IMR-90 (cell line): ENCODE measurements around the gene GVQW3. TPM values are rescaled to one million over a fixed set of nuclear protein-coding genes. Genes with fewer than 3 reads are reported as not detected.

Experiments used
- ATAC-seq: fragments of 200-7000 bp; cut with Tn5 transposase; 2 replicates; pipeline ENCODE4 v1.9.1; 2020; ENCODE audit warnings: low read depth, mild to moderate bottlenecking, moderate library complexity
- BruUV-seq: library from RNA; stranded (reverse); fragments of 400-500 nt; replicated peaks from 2 replicates; lab custom pipeline; 2021; lab: Mats Ljungman, UMichigan
- CTCF ChIA-PET: fragments of 300-600 bp; formaldehyde crosslinking; extraction: SDS; loops from one replicate; lab custom pipeline; 2021; ENCODE audit warnings: antibody characterized with exemption; lab: Yijun Ruan, JAX
- POLR2A ChIA-PET: fragments of 300-600 bp; sonication (Branson Sonifier 250); formaldehyde crosslinking; loops from one replicate; lab custom pipeline; 2022; ENCODE audit warnings: antibody characterized with exemption; ENCODE audit not compliant: unreplicated experiment; lab: Charles Lee
- DNase-seq: peaks from one replicate; pipeline ENCODE4 v3.0.0; 2013
- H2AFZ ChIP-seq: replicated peaks from 2 replicates; pipeline ENCODE3; 2013; ENCODE audit warnings: low read length, mild to moderate bottlenecking; ENCODE audit not compliant: poor library complexity
- H2AK5ac ChIP-seq: 2 replicates; pipeline ENCODE4 v1.6.1; 2013; ENCODE audit warnings: low read depth, low read length, inconsistent platforms
- H2AK9ac ChIP-seq: replicated peaks from 2 replicates; pipeline ENCODE3; 2013; ENCODE audit warnings: mild to moderate bottlenecking, low read depth, low read length, moderate library complexity; ENCODE audit not compliant: poor library complexity
- H2BK120ac ChIP-seq: 2 replicates; pipeline ENCODE4 v1.6.1; 2013; ENCODE audit warnings: low read depth, low read length, inconsistent platforms
- H2BK15ac ChIP-seq: 3 replicates; pipeline ENCODE4 v1.6.1; 2013; ENCODE audit warnings: low read depth, low read length, inconsistent platforms
- H2BK20ac ChIP-seq: 2 replicates; pipeline ENCODE4 v1.6.1; 2013; ENCODE audit warnings: low read depth, mild to moderate bottlenecking, inconsistent platforms, low read length, moderate library complexity
- H2BK5ac ChIP-seq: 2 replicates; pipeline ENCODE4 v1.6.1; 2013; ENCODE audit warnings: mild to moderate bottlenecking, low read depth, low read length, inconsistent platforms; ENCODE audit not compliant: poor library complexity, severe bottlenecking
- H3K14ac ChIP-seq: replicated peaks from 2 replicates; pipeline ENCODE4 v1.6.1; 2013; ENCODE audit warnings: low read depth, low read length, inconsistent platforms
- H3K18ac ChIP-seq: 2 replicates; pipeline ENCODE4 v1.6.1; 2013; ENCODE audit warnings: low read depth, low read length, control low read depth
- H3K23ac ChIP-seq: 2 replicates; pipeline ENCODE4 v1.6.1; 2013; ENCODE audit warnings: low read depth, low read length, inconsistent platforms
- H3K27ac ChIP-seq: 2 replicates; pipeline ENCODE4 v1.5.1; 2013; ENCODE audit warnings: mild to moderate bottlenecking, control low read depth, low read length; ENCODE audit not compliant: insufficient read depth
- H3K27me3 ChIP-seq: 2 replicates; pipeline ENCODE4 v1.6.1; 2013; ENCODE audit warnings: low read length; ENCODE audit not compliant: control insufficient read depth, insufficient read depth
- H3K36me3 ChIP-seq: 2 replicates; pipeline ENCODE4 v1.6.1; 2013; ENCODE audit warnings: low read length, mixed read lengths; ENCODE audit not compliant: control insufficient read depth, insufficient read depth
- H3K4ac ChIP-seq: 2 replicates; pipeline ENCODE4 v1.6.1; 2013; ENCODE audit warnings: low read depth, low read length, inconsistent platforms
- H3K4me1 ChIP-seq: 2 replicates; pipeline ENCODE4 v1.6.1; 2013; ENCODE audit warnings: low read length, mixed read lengths; ENCODE audit not compliant: control insufficient read depth, insufficient read depth
- H3K4me2 ChIP-seq: 2 replicates; pipeline ENCODE4 v1.6.1; 2013; ENCODE audit warnings: low read depth, mild to moderate bottlenecking, control low read depth, low read length, moderate library complexity
- H3K4me3 ChIP-seq: 2 replicates; pipeline ENCODE4 v1.5.1; 2013; ENCODE audit warnings: low read depth, mild to moderate bottlenecking, control low read depth, low read length, moderate library complexity; ENCODE audit not compliant: insufficient read depth
- H3K56ac ChIP-seq: 2 replicates; pipeline ENCODE4 v1.6.1; 2013; ENCODE audit warnings: low read length, inconsistent platforms; ENCODE audit not compliant: insufficient read depth; ENCODE audit errors: extremely low read depth
- H3K79me1 ChIP-seq, 2 experiments: 2 replicates each; pipeline ENCODE4 v1.6.1; 2013; ENCODE audit warnings: low read length in 2 of 2, inconsistent platforms in 1 of 2, low read depth in 1 of 2
- H3K9ac ChIP-seq: 2 replicates; pipeline ENCODE4 v1.6.1; 2013; ENCODE audit warnings: low read depth, low read length, control low read depth
- H3K9me1 ChIP-seq: 2 replicates; pipeline ENCODE4 v1.6.1; 2013; ENCODE audit warnings: low read length, inconsistent platforms; ENCODE audit not compliant: insufficient read depth
- H3K9me3 ChIP-seq: 2 replicates; pipeline ENCODE4 v1.6.1; 2013; ENCODE audit warnings: low read length; ENCODE audit not compliant: control insufficient read depth, insufficient read depth
- H4K20me1 ChIP-seq: 2 replicates; pipeline ENCODE4 v1.6.1; 2013; ENCODE audit warnings: low read length, inconsistent platforms; ENCODE audit not compliant: insufficient read depth
- H4K5ac ChIP-seq: 2 replicates; pipeline ENCODE4 v1.6.1; 2013; ENCODE audit warnings: mild to moderate bottlenecking, low read depth, low read length, control low read depth
- H4K8ac ChIP-seq, 2 experiments: 2 replicates each; pipeline ENCODE4 v1.6.1; 2013; ENCODE audit warnings: low read depth in 2 of 2, low read length in 2 of 2, control low read depth in 1 of 2, inconsistent platforms in 1 of 2
- H4K91ac ChIP-seq: 2 replicates; pipeline ENCODE4 v1.6.1; 2013; ENCODE audit warnings: low read depth, low read length, inconsistent platforms; ENCODE audit not compliant: insufficient read depth
- BHLHE40 ChIP-seq: fragments of 150-350 bp; IDR thresholded peaks from 2 replicates; pipeline ENCODE4 v1.6.1; 2016; ENCODE audit warnings: mild to moderate bottlenecking, low read depth, low read length
- CEBPB ChIP-seq: IDR thresholded peaks from 2 replicates; pipeline ENCODE4 v1.6.1; 2012; ENCODE audit warnings: low read depth, low read length, improper control_type of control experiment
- CHD1 ChIP-seq: IDR thresholded peaks from 2 replicates; pipeline ENCODE4 v1.6.1; 2012; ENCODE audit warnings: low read depth, low read length, improper control_type of control experiment
- ELK1 ChIP-seq: fragments of 150-350 bp; IDR thresholded peaks from 2 replicates; pipeline ENCODE4 v1.6.1; 2016; ENCODE audit warnings: low read depth, mild to moderate bottlenecking, low read length, moderate library complexity, borderline replicate concordance
- FOS ChIP-seq: fragments of 150-350 bp; IDR thresholded peaks from 2 replicates; pipeline ENCODE4 v1.6.1; 2016; ENCODE audit warnings: low read depth, low read length
- MAFK ChIP-seq: IDR thresholded peaks from 2 replicates; pipeline ENCODE4 v1.6.1; 2012; ENCODE audit warnings: low read depth, low read length, improper control_type of control experiment
- MAZ ChIP-seq: IDR thresholded peaks from 2 replicates; pipeline ENCODE4 v1.6.1; 2012; ENCODE audit warnings: low read depth, mild to moderate bottlenecking, low read length, improper control_type of control experiment, moderate library complexity, borderline replicate concordance
- MXI1 ChIP-seq: IDR thresholded peaks from 2 replicates; pipeline ENCODE4 v1.6.1; 2012; ENCODE audit warnings: low read depth, mild to moderate bottlenecking, low read length, moderate library complexity, borderline replicate concordance
- NFE2L2 ChIP-seq: fragments of 150-350 bp; IDR thresholded peaks from 2 replicates; pipeline ENCODE4 v1.6.1; 2016; ENCODE audit warnings: low read depth, mild to moderate bottlenecking, low read length
- POLR2A ChIP-seq: IDR thresholded peaks from 2 replicates; pipeline ENCODE4 v1.6.1; 2012; ENCODE audit warnings: mild to moderate bottlenecking, low read depth, low read length
- RAD21 ChIP-seq: IDR thresholded peaks from 2 replicates; pipeline ENCODE4 v1.6.1; 2012; ENCODE audit warnings: low read length, improper control_type of control experiment
- RCOR1 ChIP-seq: IDR thresholded peaks from 2 replicates; pipeline ENCODE4 v1.6.1; 2012; ENCODE audit warnings: mild to moderate bottlenecking, low read length, improper control_type of control experiment; ENCODE audit not compliant: insufficient replicate concordance
- RFX5 ChIP-seq: IDR thresholded peaks from 2 replicates; pipeline ENCODE4 v1.8.0; 2012; ENCODE audit warnings: low read depth, mild to moderate bottlenecking, low read length, moderate library complexity
- SMC3 ChIP-seq: fragments of 150-350 bp; IDR thresholded peaks from 2 replicates; pipeline ENCODE4 v1.6.1; 2016; ENCODE audit warnings: low read depth, mild to moderate bottlenecking, antibody characterized with exemption, low read length, moderate library complexity
- USF2 ChIP-seq: fragments of 150-350 bp; IDR thresholded peaks from 2 replicates; pipeline ENCODE4 v1.6.1; 2017; ENCODE audit warnings: mild to moderate bottlenecking, antibody characterized with exemption, low read length, low read depth
- dilution Hi-C: fragments of 300-500 bp; cut with HindIII; formaldehyde crosslinking; loops from one replicate; pipeline ENCODE4 v1.14.3; 2018; ENCODE audit warnings: low sequenced_read_pairs; ENCODE audit not compliant: unreplicated experiment
- in situ Hi-C: fragments of 300-500 bp; cut with MboI; formaldehyde crosslinking; loops from 3 replicates; pipeline ENCODE4 v1.14.3; 2019; ENCODE audit warnings: low sequenced_read_pairs, inconsistent platforms, mixed read lengths
- intact Hi-C: fragments of 100-400 bp; cut with micrococcal nuclease; formaldehyde crosslinking; loops from 2 replicates; pipeline ENCODE4 v1.10.0; 2022
- polyA plus RNA-seq, 3 experiments: library from polyadenylated mRNA; depleted of rRNA; stranded (reverse); fragments of >200 nt; gene quantifications; 2 replicates each; pipeline ENCODE4 v1.2.3, GENCODE V29; 2012; ENCODE audit warnings: low replicate concordance in 1 of 3
- total RNA-seq: library from RNA; depleted of rRNA; stranded (reverse); fragments of >200 nt; gene quantifications from 2 replicates; pipeline ENCODE4 v1.2.3, GENCODE V29; 2012
- TF ChIP-seq, protein P1 (sequence below): conservative IDR thresholded peaks from 2 replicates; pipeline ENCODE4 v1.5.1; 2012; ENCODE audit warnings: mild to moderate bottlenecking, low read depth, low read length, improper control_type of control experiment

The GVQW3 gene
- total and polyA plus RNA-seq, 2 of the 4 experiments (the other 2 are of a cell fraction) = 0.96 to 1.1 TPM

DNA sequence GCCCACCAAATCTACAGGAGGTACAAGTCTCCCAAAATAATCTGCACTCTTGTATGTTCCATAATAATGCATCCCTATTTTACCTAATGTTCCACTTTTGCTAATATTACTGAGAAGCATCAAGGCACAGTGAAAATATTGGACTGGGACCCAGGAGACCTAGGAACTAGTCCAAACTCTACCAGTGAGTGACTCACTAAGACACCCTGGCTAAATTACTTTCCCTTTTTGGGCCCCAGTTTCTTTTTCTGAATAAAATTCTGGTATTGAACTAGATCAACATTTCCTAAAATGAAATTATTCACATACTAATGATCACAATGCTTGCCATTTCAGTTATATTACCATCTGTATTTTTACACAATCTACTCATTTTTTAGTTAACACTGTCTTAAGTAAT, 19.7 kb upstream of the GVQW3 start:
- Histone ChIP-seq H2BK15ac (no peak overlapping the region), H4K20me1 (no peaks in the 10 kb centered on the region), H3K18ac (no peak overlapping the region), H3K9ac (no peak overlapping the region), H4K8ac (no peak overlapping the region), H4K91ac (no peak overlapping the region), H3K4me1 (no peaks in the 10 kb centered on the region; the same call in 1 of the 2 replicates), H3K36me3 (peaks cover 8% of the 10 kb centered on the region; the same call in 1 of the 2 replicates), H2AFZ (no peak overlapping the region), H2BK120ac (no peak overlapping the region), H3K27me3 (no peaks in the 10 kb centered on the region), H3K4me2 (no peak overlapping the region), H4K5ac (no peak overlapping the region), H3K4ac (no peak overlapping the region), H3K4me3 (no peak overlapping the region), H3K23ac (no peak overlapping the region), H3K9me3 (no peaks in the 10 kb centered on the region), H2BK20ac (no peak overlapping the region), H2BK5ac (no peak overlapping the region), H2AK5ac (no peak overlapping the region), H2AK9ac (no peak overlapping the region), H3K9me1 (no peaks in the 10 kb centered on the region; the same call in 1 of the 2 replicates), H3K79me1 (peaks cover 15 to 40% of the 10 kb centered on the region in 2 experiments), H3K56ac (no peak overlapping the region), H3K14ac (no peak overlapping the region), H3K27ac (no peak overlapping the region)
- ChIA-PET CTCF (no interaction called here), POLR2A (no interaction called here)
- dilution Hi-C loops (no loop called here), in situ Hi-C loops (no loop called here), intact Hi-C loops (no loop called here)
- DNase-seq = no peak
- no TSS peak for BruUV-seq
- ATAC-seq = no peak
- TF ChIP-seq MAZ (no peak), MAFK (no peak), RAD21 (no peak), FOS (no peak), CHD1 (no peak), ELK1 (no peak), RFX5 (no peak), CEBPB (no peak), RCOR1 (no peak), NFE2L2 (no peak), POLR2A (no peak), SMC3 (no peak), MXI1 (no peak), USF2 (no peak), BHLHE40 (no peak)
- TF ChIP-seq, protein P1, sequence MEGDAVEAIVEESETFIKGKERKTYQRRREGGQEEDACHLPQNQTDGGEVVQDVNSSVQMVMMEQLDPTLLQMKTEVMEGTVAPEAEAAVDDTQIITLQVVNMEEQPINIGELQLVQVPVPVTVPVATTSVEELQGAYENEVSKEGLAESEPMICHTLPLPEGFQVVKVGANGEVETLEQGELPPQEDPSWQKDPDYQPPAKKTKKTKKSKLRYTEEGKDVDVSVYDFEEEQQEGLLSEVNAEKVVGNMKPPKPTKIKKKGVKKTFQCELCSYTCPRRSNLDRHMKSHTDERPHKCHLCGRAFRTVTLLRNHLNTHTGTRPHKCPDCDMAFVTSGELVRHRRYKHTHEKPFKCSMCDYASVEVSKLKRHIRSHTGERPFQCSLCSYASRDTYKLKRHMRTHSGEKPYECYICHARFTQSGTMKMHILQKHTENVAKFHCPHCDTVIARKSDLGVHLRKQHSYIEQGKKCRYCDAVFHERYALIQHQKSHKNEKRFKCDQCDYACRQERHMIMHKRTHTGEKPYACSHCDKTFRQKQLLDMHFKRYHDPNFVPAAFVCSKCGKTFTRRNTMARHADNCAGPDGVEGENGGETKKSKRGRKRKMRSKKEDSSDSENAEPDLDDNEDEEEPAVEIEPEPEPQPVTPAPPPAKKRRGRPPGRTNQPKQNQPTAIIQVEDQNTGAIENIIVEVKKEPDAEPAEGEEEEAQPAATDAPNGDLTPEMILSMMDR = no peak
